ENCODE results near the gene PEPD.
"Not testable (repeated sequence)": the region's sequence is repeated elsewhere in the genome, so short reads cannot be mapped to it uniquely, and the experiment has no call there.

Gene PEPD

DNA sequence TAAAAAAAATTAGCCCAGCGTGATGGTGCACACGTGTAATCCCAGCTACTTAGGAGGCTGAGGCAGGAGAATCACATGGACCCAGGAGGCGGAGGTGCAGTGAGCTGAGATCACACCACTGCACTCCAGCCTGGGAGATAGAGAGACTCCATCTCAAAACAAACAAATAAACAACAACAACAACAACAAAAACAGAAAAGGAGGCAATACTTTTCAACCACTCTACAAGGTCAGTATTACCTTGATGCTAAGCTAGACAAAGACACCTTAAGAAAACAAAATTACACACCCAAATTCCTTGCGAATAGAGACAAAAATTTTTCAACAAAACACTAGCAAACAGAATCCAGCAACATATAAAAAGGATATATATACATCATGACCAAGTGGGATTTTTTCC lies 39.7 kb downstream of the PEPD start:
- no peaks in the 10 kb centered on the region for H3K79me1 ChIP-seq (ENCODE audit: low read depth, low read length)
- H3K4me3 ChIP-seq (ENCODE audit: low read length in 2 of 2) = no peak overlapping the region
- H2BK120ac ChIP-seq (ENCODE audit: low read depth, low read length) = no peak overlapping the region
- no peak overlapping the region for H3K23ac ChIP-seq (ENCODE audit: low read depth, low read length, poor library complexity)
- no peak overlapping the region for H2BK5ac ChIP-seq (ENCODE audit: low read length)
- peaks cover 4 to 13% of the 10 kb centered on the region in 2 donors for H3K36me3 ChIP-seq (replicated peaks in 1 of 2; ENCODE audit: control insufficient read depth in 2 of 2, insufficient read depth in 2 of 2, low read length in 2 of 2)
- no peak overlapping the region for H3K14ac ChIP-seq (ENCODE audit: low read length)
- H4K91ac ChIP-seq (ENCODE audit: low read depth, low read length, poor library complexity) = no peak overlapping the region
- H2BK15ac ChIP-seq (ENCODE audit: low read length) = no peak overlapping the region
- peaks cover 5 to 6% of the 10 kb centered on the region in 2 donors for H3K9me3 ChIP-seq (replicated peaks in 1 of 2; ENCODE audit: control insufficient read depth in 2 of 2, insufficient read depth in 1 of 2, low read depth in 1 of 2, low read length in 2 of 2)
- peaks cover 0 to 1% of the 10 kb centered on the region in 2 donors for H3K4me1 ChIP-seq (ENCODE audit: control insufficient read depth in 2 of 2, insufficient read depth in 1 of 2, low read depth in 1 of 2, low read length in 2 of 2)
- no peak overlapping the region for H3K4me2 ChIP-seq (ENCODE audit: insufficient read depth, low read length, poor library complexity, severe bottlenecking)
- H2BK12ac ChIP-seq (ENCODE audit: low read length) = no peak overlapping the region
- WGBS, 2 donors (ENCODE audit: extremely low coverage in 2 of 2, insufficient read length in 2 of 2, insufficient replicate concordance in 1 of 2) = no CpG with 5 or more reads among the region's 4 CpGs
- H3K4ac ChIP-seq (ENCODE audit: low read length) = no peak overlapping the region
- no peak overlapping the region for H3K9ac ChIP-seq (ENCODE audit: low read depth, low read length, poor library complexity)
- H3K27me3 ChIP-seq (ENCODE audit: control insufficient read depth in 3 of 3, insufficient read depth in 3 of 3, low read depth in 1 of 3, low read length in 3 of 3) = no peaks in the 10 kb centered on the region
- H2AK5ac ChIP-seq (ENCODE audit: low read depth, low read length) = no peak overlapping the region
- no peak overlapping the region for H2AFZ ChIP-seq (ENCODE audit: low read length)
- H3K27ac ChIP-seq (replicated peaks; ENCODE audit: low read length) = no peak overlapping the region
- no peak overlapping the region for H3K18ac ChIP-seq (ENCODE audit: low read length)
- H4K8ac ChIP-seq (ENCODE audit: low read depth, low read length) = no peak overlapping the region
- no peak for DNase-seq (ENCODE audit: low spot score)

DNA sequence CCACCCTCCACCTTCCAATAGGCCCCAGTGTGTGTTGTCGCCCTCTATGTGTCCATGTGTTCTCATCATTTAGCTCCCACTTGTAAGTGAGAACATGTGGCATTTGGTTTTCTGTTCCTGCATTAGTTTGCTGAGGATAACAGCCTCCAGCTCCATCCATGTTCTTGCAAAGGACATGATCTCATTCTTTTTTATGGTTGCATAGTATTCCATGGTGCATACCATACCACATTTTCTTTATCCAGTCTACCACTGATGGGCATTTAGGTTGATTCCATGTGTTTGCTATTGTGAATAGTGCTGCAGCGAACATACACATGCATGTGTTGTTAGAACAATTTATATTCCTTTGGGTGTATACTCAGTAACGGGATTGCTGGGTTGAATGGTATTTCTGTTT lies 42.0 kb downstream of the PEPD start:
- H3K4me3 ChIP-seq (ENCODE audit: low read length in 2 of 2); H4K91ac ChIP-seq (ENCODE audit: low read depth, low read length, poor library complexity); H4K8ac ChIP-seq (ENCODE audit: low read depth, low read length); H2BK5ac ChIP-seq (ENCODE audit: low read length); H3K27me3 ChIP-seq (ENCODE audit: control insufficient read depth in 3 of 3, insufficient read depth in 3 of 3, low read depth in 1 of 3, low read length in 3 of 3); H3K23ac ChIP-seq (ENCODE audit: low read depth, low read length, poor library complexity); H2AFZ ChIP-seq (ENCODE audit: low read length); H2BK15ac ChIP-seq (ENCODE audit: low read length); H3K79me1 ChIP-seq (ENCODE audit: low read depth, low read length); H3K14ac ChIP-seq (ENCODE audit: low read length); H3K18ac ChIP-seq (ENCODE audit: low read length); H2BK120ac ChIP-seq (ENCODE audit: low read depth, low read length); H3K4ac ChIP-seq (ENCODE audit: low read length); H3K27ac ChIP-seq (replicated peaks; ENCODE audit: low read length); H3K4me2 ChIP-seq (ENCODE audit: insufficient read depth, low read length, poor library complexity, severe bottlenecking); H3K9ac ChIP-seq (ENCODE audit: low read depth, low read length, poor library complexity); H2AK5ac ChIP-seq (ENCODE audit: low read depth, low read length); H3K9me3 ChIP-seq (replicated peaks in 1 of 2; ENCODE audit: control insufficient read depth in 2 of 2, insufficient read depth in 1 of 2, low read depth in 1 of 2, low read length in 2 of 2); DNase-seq (ENCODE audit: low spot score); H3K4me1 ChIP-seq (ENCODE audit: control insufficient read depth in 2 of 2, insufficient read depth in 1 of 2, low read depth in 1 of 2, low read length in 2 of 2); H2BK12ac ChIP-seq (ENCODE audit: low read length): not testable (repeated sequence)
- H3K36me3 ChIP-seq (replicated peaks in 1 of 2; ENCODE audit: control insufficient read depth in 2 of 2, insufficient read depth in 2 of 2, low read length in 2 of 2) = peaks cover 5 to 13% of the 10 kb centered on the region in 2 donors
- no CpG with 5 or more reads among the region's 3 CpGs for WGBS, 2 donors (ENCODE audit: extremely low coverage in 2 of 2, insufficient read length in 2 of 2, insufficient replicate concordance in 1 of 2)

DNA sequence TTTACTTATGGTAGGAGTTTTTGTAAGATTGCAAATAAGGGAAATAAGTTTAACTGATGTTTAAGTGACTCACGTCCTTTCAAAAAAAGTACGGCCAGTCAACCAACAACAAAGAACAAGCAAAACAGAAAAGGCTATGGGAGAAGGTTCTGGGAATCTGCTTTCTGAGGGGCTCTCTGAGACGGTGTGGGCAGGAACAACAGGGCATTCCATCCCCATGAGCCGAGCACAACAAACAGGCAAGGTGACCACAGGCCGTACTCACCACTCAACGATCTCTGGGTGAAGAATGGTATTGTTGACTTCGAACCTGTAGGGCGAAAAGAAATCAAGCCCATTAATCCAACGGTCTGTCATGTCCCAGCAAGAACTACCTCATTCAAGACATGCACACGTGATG lies 43.8 kb downstream of the PEPD start:
- no CpG with 5 or more reads among the region's 10 CpGs for WGBS, 2 donors (ENCODE audit: extremely low coverage in 2 of 2, insufficient read length in 2 of 2, insufficient replicate concordance in 1 of 2)
- H2BK12ac ChIP-seq (ENCODE audit: low read length) = no peak overlapping the region

DNA sequence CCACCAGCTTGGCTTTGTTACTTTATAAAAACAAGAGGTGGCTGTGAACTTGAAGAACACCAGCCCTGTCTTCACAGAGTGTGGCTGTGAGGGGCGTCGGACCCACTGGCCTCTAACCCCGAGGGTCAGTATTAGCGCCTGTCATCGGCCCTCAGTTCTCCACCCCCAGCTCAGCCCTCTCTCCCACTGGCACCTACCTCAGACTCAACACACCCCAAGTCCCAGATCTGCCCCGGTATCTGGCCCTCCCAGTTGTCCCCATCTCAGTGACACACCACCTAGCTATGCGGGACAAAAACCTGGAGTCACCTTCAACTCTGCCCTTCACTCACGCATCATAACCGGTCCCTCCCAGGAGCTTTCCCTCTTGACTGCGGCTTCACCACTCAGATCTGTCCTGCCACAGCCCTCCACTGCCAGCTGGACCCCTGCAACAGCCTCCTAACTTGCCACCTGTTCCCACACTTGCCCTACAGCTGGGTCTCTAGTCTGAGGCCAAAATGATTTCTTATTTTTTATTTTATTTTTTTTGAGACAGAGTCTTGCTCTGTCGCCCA lies 45.4 kb downstream of the PEPD start:
- peaks cover 5 to 13% of the 10 kb centered on the region in 2 donors for H3K36me3 ChIP-seq (replicated peaks in 1 of 2; ENCODE audit: control insufficient read depth in 2 of 2, insufficient read depth in 2 of 2, low read length in 2 of 2)
- no peaks in the 10 kb centered on the region for H3K79me1 ChIP-seq (ENCODE audit: low read depth, low read length)
- H3K4me2 ChIP-seq (ENCODE audit: insufficient read depth, low read length, poor library complexity, severe bottlenecking) = no peak overlapping the region
- no peak overlapping the region for H2BK5ac ChIP-seq (ENCODE audit: low read length)
- H2BK12ac ChIP-seq (ENCODE audit: low read length) = no peak overlapping the region
- H2AFZ ChIP-seq (ENCODE audit: low read length) = no peak overlapping the region
- no peaks in the 10 kb centered on the region for H3K27me3 ChIP-seq (ENCODE audit: control insufficient read depth in 3 of 3, insufficient read depth in 3 of 3, low read depth in 1 of 3, low read length in 3 of 3)
- no peak overlapping the region for H3K4me3 ChIP-seq (ENCODE audit: low read length in 2 of 2)
- H3K27ac ChIP-seq (replicated peaks; ENCODE audit: low read length) = no peak overlapping the region
- H3K4me1 ChIP-seq (ENCODE audit: control insufficient read depth in 2 of 2, insufficient read depth in 1 of 2, low read depth in 1 of 2, low read length in 2 of 2) = peaks cover 4 to 11% of the 10 kb centered on the region in 2 donors
- no peak overlapping the region for H4K8ac ChIP-seq (ENCODE audit: low read depth, low read length)
- H3K14ac ChIP-seq (ENCODE audit: low read length) = no peak overlapping the region
- H3K4ac ChIP-seq (ENCODE audit: low read length) = no peak overlapping the region
- DNase-seq (ENCODE audit: low spot score) = no peak
- H2AK5ac ChIP-seq (ENCODE audit: low read depth, low read length) = no peak overlapping the region
- H2BK15ac ChIP-seq (ENCODE audit: low read length) = no peak overlapping the region
- no peak overlapping the region for H3K23ac ChIP-seq (ENCODE audit: low read depth, low read length, poor library complexity)
- WGBS, 2 donors (ENCODE audit: extremely low coverage in 2 of 2, insufficient read length in 2 of 2, insufficient replicate concordance in 1 of 2) = no CpG with 5 or more reads among the region's 11 CpGs
- H3K18ac ChIP-seq (ENCODE audit: low read length) = no peak overlapping the region
- H3K9me3 ChIP-seq (replicated peaks in 1 of 2; ENCODE audit: control insufficient read depth in 2 of 2, insufficient read depth in 1 of 2, low read depth in 1 of 2, low read length in 2 of 2) = peaks cover 0 to 6% of the 10 kb centered on the region in 2 donors
- H2BK120ac ChIP-seq (ENCODE audit: low read depth, low read length) = no peak overlapping the region
- no peak overlapping the region for H3K9ac ChIP-seq (ENCODE audit: low read depth, low read length, poor library complexity)
- H4K91ac ChIP-seq (ENCODE audit: low read depth, low read length, poor library complexity) = no peak overlapping the region

More for the DNA sequence above, 43.8 kb downstream of the PEPD start:
- Histone ChIP-seq H3K23ac (ENCODE audit: low read depth, low read length, poor library complexity) (no peak overlapping the region), H3K14ac (ENCODE audit: low read length) (no peak overlapping the region), H4K91ac (ENCODE audit: low read depth, low read length, poor library complexity) (no peak overlapping the region), H3K4ac (ENCODE audit: low read length) (no peak overlapping the region), H3K27me3 (ENCODE audit: control insufficient read depth in 3 of 3, insufficient read depth in 3 of 3, low read depth in 1 of 3, low read length in 3 of 3) (no peaks in the 10 kb centered on the region), H3K9ac (ENCODE audit: low read depth, low read length, poor library complexity) (no peak overlapping the region), H3K36me3 (replicated peaks in 1 of 2; ENCODE audit: control insufficient read depth in 2 of 2, insufficient read depth in 2 of 2, low read length in 2 of 2) (peaks cover 5 to 13% of the 10 kb centered on the region in 2 donors), H3K4me1 (ENCODE audit: control insufficient read depth in 2 of 2, insufficient read depth in 1 of 2, low read depth in 1 of 2, low read length in 2 of 2) (peaks cover 4 to 11% of the 10 kb centered on the region in 2 donors), H4K8ac (ENCODE audit: low read depth, low read length) (no peak overlapping the region), H2AFZ (ENCODE audit: low read length) (no peak overlapping the region), H3K27ac (replicated peaks; ENCODE audit: low read length) (no peak overlapping the region), H2BK5ac (ENCODE audit: low read length) (no peak overlapping the region), H3K4me3 (ENCODE audit: low read length in 2 of 2) (no peak overlapping the region), H2BK15ac (ENCODE audit: low read length) (no peak overlapping the region), H3K9me3 (replicated peaks in 1 of 2; ENCODE audit: control insufficient read depth in 2 of 2, insufficient read depth in 1 of 2, low read depth in 1 of 2, low read length in 2 of 2) (peaks cover 2 to 6% of the 10 kb centered on the region in 2 donors), H2AK5ac (ENCODE audit: low read depth, low read length) (no peak overlapping the region), H2BK120ac (ENCODE audit: low read depth, low read length) (no peak overlapping the region), H3K4me2 (ENCODE audit: insufficient read depth, low read length, poor library complexity, severe bottlenecking) (no peak overlapping the region), H3K79me1 (ENCODE audit: low read depth, low read length) (no peaks in the 10 kb centered on the region), H3K18ac (ENCODE audit: low read length) (no peak overlapping the region)
- DNase-seq (ENCODE audit: low spot score) = no peak

All from neuronal stem cell (in vitro differentiated cells).